Measurements from ENCODE around the gene EGR1. TPM values are rescaled to one million over a fixed set of nuclear protein-coding genes. Genes with fewer than 3 reads are reported as not detected.

The EGR1 gene
- total RNA-seq, 2 experiments from 2014 or later: 0.13 to 1.1 TPM

GRCh38 chr5:138489683-138490061 lies 24.4 kb downstream of the EGR1 start:
- Histone ChIP-seq H3K4me1 (ENCODE audit: insufficient read depth, low read length, poor library complexity, severe bottlenecking) (peaks cover 26% of the 10 kb centered on the region), H2AFZ (ENCODE audit: low read length) (no peak overlapping the region), H3K79me2 (ENCODE audit: insufficient read depth, low read depth, low read length) (no peaks in the 10 kb centered on the region), H3K4me3 (ENCODE audit: low read depth, low read length, poor library complexity, severe bottlenecking) (no peak overlapping the region), H4K20me1 (ENCODE audit: insufficient read depth, low read length) (no peaks in the 10 kb centered on the region), H3K36me3 (ENCODE audit: insufficient read depth, low read length) (no peaks in the 10 kb centered on the region), H3K27ac (ENCODE audit: low read depth, low read length, poor library complexity, severe bottlenecking) (no peak overlapping the region), H3K4me2 (ENCODE audit: low read length) (no peak overlapping the region), H3K9me2 (ENCODE audit: insufficient read depth, low read length) (no peaks in the 10 kb centered on the region), H3K9me3 (ENCODE audit: low read length) (no peaks in the 10 kb centered on the region)
- no peak for DNase-seq (ENCODE audit: low spot score)
- no TSS peak for BruUV-seq (replicated peaks)
- TF ChIP-seq, protein P1, sequence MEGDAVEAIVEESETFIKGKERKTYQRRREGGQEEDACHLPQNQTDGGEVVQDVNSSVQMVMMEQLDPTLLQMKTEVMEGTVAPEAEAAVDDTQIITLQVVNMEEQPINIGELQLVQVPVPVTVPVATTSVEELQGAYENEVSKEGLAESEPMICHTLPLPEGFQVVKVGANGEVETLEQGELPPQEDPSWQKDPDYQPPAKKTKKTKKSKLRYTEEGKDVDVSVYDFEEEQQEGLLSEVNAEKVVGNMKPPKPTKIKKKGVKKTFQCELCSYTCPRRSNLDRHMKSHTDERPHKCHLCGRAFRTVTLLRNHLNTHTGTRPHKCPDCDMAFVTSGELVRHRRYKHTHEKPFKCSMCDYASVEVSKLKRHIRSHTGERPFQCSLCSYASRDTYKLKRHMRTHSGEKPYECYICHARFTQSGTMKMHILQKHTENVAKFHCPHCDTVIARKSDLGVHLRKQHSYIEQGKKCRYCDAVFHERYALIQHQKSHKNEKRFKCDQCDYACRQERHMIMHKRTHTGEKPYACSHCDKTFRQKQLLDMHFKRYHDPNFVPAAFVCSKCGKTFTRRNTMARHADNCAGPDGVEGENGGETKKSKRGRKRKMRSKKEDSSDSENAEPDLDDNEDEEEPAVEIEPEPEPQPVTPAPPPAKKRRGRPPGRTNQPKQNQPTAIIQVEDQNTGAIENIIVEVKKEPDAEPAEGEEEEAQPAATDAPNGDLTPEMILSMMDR (conservative IDR thresholded peaks at IDR 0.05; ENCODE audit: low read length): no peak
- no peak for TF ChIP-seq EZH2phosphoT487 (IDR thresholded peaks at IDR 0.05; ENCODE audit: borderline replicate concordance, low read depth, low read length)
- intact Hi-C loops (cut with micrococcal nuclease; ENCODE audit: unreplicated experiment): no loop called here
- ChIA-PET CTCF (ENCODE audit: unreplicated experiment) (no interaction called here), POLR2A (no interaction called here)

GRCh38 chr5:138490648-138491283 lies 25.5 kb downstream of the EGR1 start:
- no peak overlapping the region for H3K4me3 ChIP-seq (ENCODE audit: low read depth, low read length, poor library complexity, severe bottlenecking)
- intact Hi-C loops (cut with micrococcal nuclease; ENCODE audit: unreplicated experiment): no loop called here
- no peaks in the 10 kb centered on the region for H3K9me3 ChIP-seq (ENCODE audit: low read length)
- ChIA-PET POLR2A (no interaction called here), CTCF (ENCODE audit: unreplicated experiment) (no interaction called here)
- H3K4me1 ChIP-seq (ENCODE audit: insufficient read depth, low read length, poor library complexity, severe bottlenecking): peaks cover 26% of the 10 kb centered on the region
- TF ChIP-seq, protein P1 (conservative IDR thresholded peaks at IDR 0.05; ENCODE audit: low read length): no peak
- no peak for TF ChIP-seq EZH2phosphoT487 (IDR thresholded peaks at IDR 0.05; ENCODE audit: borderline replicate concordance, low read depth, low read length)
- H2AFZ ChIP-seq (ENCODE audit: low read length): no peak overlapping the region
- H3K4me2 ChIP-seq (ENCODE audit: low read length): no peak overlapping the region
- no peaks in the 10 kb centered on the region for H3K9me2 ChIP-seq (ENCODE audit: insufficient read depth, low read length)
- no peak for DNase-seq (ENCODE audit: low spot score)
- H3K79me2 ChIP-seq (ENCODE audit: insufficient read depth, low read depth, low read length): no peaks in the 10 kb centered on the region
- no peak overlapping the region for H3K27ac ChIP-seq (ENCODE audit: low read depth, low read length, poor library complexity, severe bottlenecking)
- BruUV-seq (replicated peaks): no TSS peak
- no peaks in the 10 kb centered on the region for H3K36me3 ChIP-seq (ENCODE audit: insufficient read depth, low read length)
- H4K20me1 ChIP-seq (ENCODE audit: insufficient read depth, low read length): no peaks in the 10 kb centered on the region

DNA sequence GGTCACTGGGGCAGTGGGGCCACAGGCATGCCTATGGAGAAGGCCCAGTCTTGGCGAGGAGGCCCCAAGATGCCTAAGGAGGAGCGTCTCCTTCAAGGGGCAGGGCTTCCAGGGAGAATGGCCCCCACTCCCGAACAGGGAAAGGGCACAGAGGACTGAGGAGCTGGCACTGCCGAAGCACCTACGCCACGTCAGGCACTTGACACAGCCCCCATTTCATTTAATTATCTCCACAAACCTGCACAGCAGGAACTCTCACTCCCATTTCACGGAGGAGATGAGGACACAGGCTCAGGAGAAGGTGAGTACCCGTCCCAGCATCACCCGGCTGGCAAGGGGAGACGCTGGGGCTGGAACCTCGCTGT lies 26.0 kb downstream of the EGR1 start:
- POLR2A ChIA-PET: no interaction called here
- Histone ChIP-seq H4K20me1 (ENCODE audit: insufficient read depth, low read length) (no peaks in the 10 kb centered on the region), H3K4me3 (ENCODE audit: low read depth, low read length, poor library complexity, severe bottlenecking) (peak overlapping the region; percentile 68), H3K36me3 (ENCODE audit: insufficient read depth, low read length) (no peaks in the 10 kb centered on the region), H3K9me2 (ENCODE audit: insufficient read depth, low read length) (no peaks in the 10 kb centered on the region), H3K27ac (ENCODE audit: low read depth, low read length, poor library complexity, severe bottlenecking) (no peak overlapping the region), H3K4me1 (ENCODE audit: insufficient read depth, low read length, poor library complexity, severe bottlenecking) (peaks cover 26% of the 10 kb centered on the region), H3K9me3 (ENCODE audit: low read length) (no peaks in the 10 kb centered on the region), H2AFZ (ENCODE audit: low read length) (peak overlapping the region; percentile 76; the same call in 1 of the 2 replicates), H3K4me2 (ENCODE audit: low read length) (peak overlapping the region; percentile 79), H3K79me2 (ENCODE audit: insufficient read depth, low read depth, low read length) (no peaks in the 10 kb centered on the region)
- no TSS peak for BruUV-seq (replicated peaks)
- DNase-seq (ENCODE audit: low spot score): no peak
- intact Hi-C loops (cut with micrococcal nuclease; ENCODE audit: unreplicated experiment): no loop called here
- CTCF ChIA-PET (ENCODE audit: unreplicated experiment): no interaction called here
- TF ChIP-seq, protein P1 (conservative IDR thresholded peaks at IDR 0.05; ENCODE audit: low read length): no peak
- no peak for TF ChIP-seq EZH2phosphoT487 (IDR thresholded peaks at IDR 0.05; ENCODE audit: borderline replicate concordance, low read depth, low read length)

Measured in OCI-LY7 (cell line).